ENCODE data around the gene FBLN2. TPM values are rescaled to one million over a fixed set of nuclear protein-coding genes. Genes with fewer than 3 reads are reported as not detected.

The FBLN2 gene
- polyA plus RNA-seq, 1 donor (not counting 4 experiments of a cell fraction or from before 2014, with no cell fraction given), result 0.72 TPM

DNA sequence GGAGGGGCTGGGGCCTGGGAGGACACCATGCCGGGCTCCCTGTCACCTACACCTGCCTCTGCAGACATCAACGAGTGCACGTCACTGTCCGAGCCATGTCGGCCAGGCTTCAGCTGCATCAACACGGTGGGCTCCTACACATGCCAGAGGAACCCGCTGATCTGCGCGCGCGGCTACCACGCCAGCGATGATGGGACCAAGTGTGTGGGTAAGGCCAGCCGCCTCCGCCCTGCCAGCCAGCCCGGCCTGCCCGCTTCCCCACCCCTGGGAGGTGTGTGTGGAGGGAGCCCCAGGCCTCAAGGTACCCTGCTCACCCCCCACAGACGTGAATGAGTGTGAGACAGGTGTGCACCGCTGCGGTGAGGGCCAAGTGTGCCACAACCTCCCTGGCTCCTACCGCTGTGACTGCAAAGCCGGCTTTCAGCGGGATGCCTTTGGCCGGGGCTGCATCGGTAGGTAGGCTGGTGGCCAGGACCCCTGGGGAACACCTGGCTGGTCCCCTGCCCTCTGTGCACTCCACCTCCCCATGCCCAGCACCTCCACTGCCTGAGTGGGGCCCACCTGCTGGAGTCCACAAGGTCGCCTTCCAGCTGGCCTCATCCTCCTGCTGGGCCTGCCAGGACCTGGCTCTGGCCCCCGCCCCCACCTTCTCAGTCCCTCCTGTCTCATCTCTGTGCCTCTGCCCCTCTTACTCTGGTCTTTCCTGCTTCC, 80.1 kb downstream of the FBLN2 start:
- Histone ChIP-seq H3K36me3 (ENCODE audit: control insufficient read depth in 2 of 2, extremely low read depth in 1 of 2, insufficient read depth in 2 of 2, low read length in 2 of 2) (no peaks in the 10 kb centered on the region), H3K27me3 (ENCODE audit: control insufficient read depth, extremely low read depth, insufficient read depth, low read length) (no peaks in the 10 kb centered on the region), H3K79me2 (ENCODE audit: control insufficient read depth, insufficient read depth, low read length) (no peaks in the 10 kb centered on the region), H3K9me1 (ENCODE audit: control insufficient read depth, extremely low read depth, insufficient read depth, low read length) (no peaks in the 10 kb centered on the region), H2AFZ (ENCODE audit: control insufficient read depth, low read length) (no peak overlapping the region), H3K9me3 (ENCODE audit: control insufficient read depth, low read depth, low read length) (no peaks in the 10 kb centered on the region), H3K27ac (ENCODE audit: control insufficient read depth, insufficient read depth, low read length) (no peak overlapping the region), H3K4me1 (ENCODE audit: control insufficient read depth, extremely low read depth, insufficient read depth, low read length) (peaks cover 1% of the 10 kb centered on the region), H3K9ac (ENCODE audit: control insufficient read depth, extremely low read depth, insufficient read depth, low read length) (no peak overlapping the region), H4K20me1 (ENCODE audit: control insufficient read depth, extremely low read depth, insufficient read depth, low read length) (no peaks in the 10 kb centered on the region), H3K4me2 (ENCODE audit: control insufficient read depth, extremely low read depth, insufficient read depth, low read depth, low read length) (no peak overlapping the region), H3K4me3 (ENCODE audit: control insufficient read depth in 2 of 3, extremely low read depth in 1 of 3, insufficient read depth in 2 of 3, low read depth in 1 of 3, low read length in 3 of 3) (no peak overlapping the region)
- TF ChIP-seq EZH2 (IDR thresholded peaks at IDR 0.05; ENCODE audit: low read length), result no peak
- TF ChIP-seq, protein P1, sequence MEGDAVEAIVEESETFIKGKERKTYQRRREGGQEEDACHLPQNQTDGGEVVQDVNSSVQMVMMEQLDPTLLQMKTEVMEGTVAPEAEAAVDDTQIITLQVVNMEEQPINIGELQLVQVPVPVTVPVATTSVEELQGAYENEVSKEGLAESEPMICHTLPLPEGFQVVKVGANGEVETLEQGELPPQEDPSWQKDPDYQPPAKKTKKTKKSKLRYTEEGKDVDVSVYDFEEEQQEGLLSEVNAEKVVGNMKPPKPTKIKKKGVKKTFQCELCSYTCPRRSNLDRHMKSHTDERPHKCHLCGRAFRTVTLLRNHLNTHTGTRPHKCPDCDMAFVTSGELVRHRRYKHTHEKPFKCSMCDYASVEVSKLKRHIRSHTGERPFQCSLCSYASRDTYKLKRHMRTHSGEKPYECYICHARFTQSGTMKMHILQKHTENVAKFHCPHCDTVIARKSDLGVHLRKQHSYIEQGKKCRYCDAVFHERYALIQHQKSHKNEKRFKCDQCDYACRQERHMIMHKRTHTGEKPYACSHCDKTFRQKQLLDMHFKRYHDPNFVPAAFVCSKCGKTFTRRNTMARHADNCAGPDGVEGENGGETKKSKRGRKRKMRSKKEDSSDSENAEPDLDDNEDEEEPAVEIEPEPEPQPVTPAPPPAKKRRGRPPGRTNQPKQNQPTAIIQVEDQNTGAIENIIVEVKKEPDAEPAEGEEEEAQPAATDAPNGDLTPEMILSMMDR (optimal IDR thresholded peaks at IDR 0.05 in 1 of 3, IDR thresholded peaks at IDR 0.05 in 1 of 3, conservative IDR thresholded peaks at IDR 0.05 in 1 of 3; ENCODE audit: extremely low read depth in 1 of 3, insufficient read depth in 2 of 3, low read length in 3 of 3), result no peak
- dilution Hi-C loops (cut with MboI; ENCODE audit: extremely low pct_ligation_motif_present, low sequenced_read_pairs), result no loop called here
- DNase-seq (ENCODE audit: low read depth, low spot score) (no peak), FAIRE-seq (no peak)

DNA sequence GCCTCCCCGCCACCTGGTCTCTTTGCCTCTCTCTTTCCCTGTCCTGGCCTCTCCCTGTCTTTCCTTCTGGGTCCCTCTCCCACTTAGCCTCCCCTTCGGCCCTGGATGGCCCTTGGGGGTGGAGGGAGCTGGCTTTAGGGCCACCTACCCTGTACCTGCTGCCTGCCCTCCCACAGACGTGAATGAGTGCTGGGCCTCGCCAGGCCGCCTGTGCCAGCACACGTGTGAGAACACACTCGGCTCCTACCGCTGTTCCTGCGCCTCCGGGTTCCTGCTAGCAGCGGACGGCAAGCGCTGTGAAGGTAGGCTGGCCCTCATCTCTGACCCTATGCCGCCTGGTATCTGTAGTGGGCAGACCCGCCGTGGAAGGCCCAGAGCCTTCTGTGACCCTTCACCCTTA, 80.7 kb downstream of the FBLN2 start:
- H3K9me1 ChIP-seq (ENCODE audit: control insufficient read depth, extremely low read depth, insufficient read depth, low read length), result no peaks in the 10 kb centered on the region
- DNase-seq (ENCODE audit: low read depth, low spot score) (no peak), FAIRE-seq (no peak)
- dilution Hi-C loops (cut with MboI; ENCODE audit: extremely low pct_ligation_motif_present, low sequenced_read_pairs), result no loop called here
- H3K27ac ChIP-seq (ENCODE audit: control insufficient read depth, insufficient read depth, low read length), result no peak overlapping the region
- H3K9ac ChIP-seq (ENCODE audit: control insufficient read depth, extremely low read depth, insufficient read depth, low read length), result no peak overlapping the region
- no peak overlapping the region for H2AFZ ChIP-seq (ENCODE audit: control insufficient read depth, low read length)
- no peak overlapping the region for H3K4me2 ChIP-seq (ENCODE audit: control insufficient read depth, extremely low read depth, insufficient read depth, low read depth, low read length)
- H4K20me1 ChIP-seq (ENCODE audit: control insufficient read depth, extremely low read depth, insufficient read depth, low read length), result no peaks in the 10 kb centered on the region
- no peaks in the 10 kb centered on the region for H3K79me2 ChIP-seq (ENCODE audit: control insufficient read depth, insufficient read depth, low read length)
- no peak for TF ChIP-seq EZH2 (IDR thresholded peaks at IDR 0.05; ENCODE audit: low read length)
- TF ChIP-seq, protein P1 (optimal IDR thresholded peaks at IDR 0.05 in 1 of 3, IDR thresholded peaks at IDR 0.05 in 1 of 3, conservative IDR thresholded peaks at IDR 0.05 in 1 of 3; ENCODE audit: extremely low read depth in 1 of 3, insufficient read depth in 2 of 3, low read length in 3 of 3), result no peak
- no peaks in the 10 kb centered on the region for H3K9me3 ChIP-seq (ENCODE audit: control insufficient read depth, low read depth, low read length)
- no peaks in the 10 kb centered on the region for H3K36me3 ChIP-seq (ENCODE audit: control insufficient read depth in 2 of 2, extremely low read depth in 1 of 2, insufficient read depth in 2 of 2, low read length in 2 of 2)
- no peaks in the 10 kb centered on the region for H3K4me1 ChIP-seq (ENCODE audit: control insufficient read depth, extremely low read depth, insufficient read depth, low read length)
- no peaks in the 10 kb centered on the region for H3K27me3 ChIP-seq (ENCODE audit: control insufficient read depth, extremely low read depth, insufficient read depth, low read length)
- H3K4me3 ChIP-seq (ENCODE audit: control insufficient read depth in 2 of 3, extremely low read depth in 1 of 3, insufficient read depth in 2 of 3, low read depth in 1 of 3, low read length in 3 of 3), result no peak overlapping the region

Data from keratinocyte (primary cell).